GM18909 (cell line): ENCODE measurements around the gene MYB.

Source experiments
- ATAC-seq: cut with Tn5 transposase; IDR thresholded peaks from one replicate; pipeline ENCODE4 v1.9.1; 2021; ENCODE audit warnings: mild to moderate bottlenecking; ENCODE audit not compliant: unreplicated experiment, poor library complexity

Gene MYB

GRCh38 chr6:135183532-135184440 lies 2.7 kb downstream of the MYB start:
- peak; percentile 35 for ATAC-seq

- ATAC-seq = no peak
Observed at GRCh38 chr6:135185483-135185882, 4.4 kb downstream of the MYB start.

- ATAC-seq = no peak
Observed at GRCh38 chr6:135186255-135186654, 5.1 kb downstream of the MYB start.

GRCh38 chr6:135187372-135187771 lies 6.3 kb downstream of the MYB start:
- no peak for ATAC-seq

- ATAC-seq = no peak
Observed at GRCh38 chr6:135188718-135189117, 7.6 kb downstream of the MYB start.

- no peak for ATAC-seq
Observed at GRCh38 chr6:135189344-135189743, 8.2 kb downstream of the MYB start.

- ATAC-seq = no peak
Observed at GRCh38 chr6:135191508-135192255, 10.6 kb downstream of the MYB start.

- no peak for ATAC-seq
Observed at GRCh38 chr6:135192256-135193174, 11.4 kb downstream of the MYB start.

GRCh38 chr6:135193221-135193620 lies 12.1 kb downstream of the MYB start:
- no peak for ATAC-seq

- no peak for ATAC-seq
Observed at GRCh38 chr6:135195041-135195440, 13.9 kb downstream of the MYB start.

- ATAC-seq = no peak
Observed at GRCh38 chr6:135195522-135195921, 14.4 kb downstream of the MYB start.

GRCh38 chr6:135196739-135197510 lies 15.8 kb downstream of the MYB start:
- ATAC-seq = no peak

GRCh38 chr6:135202836-135203235 lies 21.7 kb downstream of the MYB start:
- ATAC-seq = no peak

GRCh38 chr6:135204951-135205350 lies 23.8 kb downstream of the MYB start:
- no peak for ATAC-seq

- no peak for ATAC-seq
Observed at GRCh38 chr6:135209803-135210202, 28.7 kb downstream of the MYB start.

GRCh38 chr6:135210632-135211305 lies 29.7 kb downstream of the MYB start:
- ATAC-seq = no peak

GRCh38 chr6:135211306-135211702 lies 30.2 kb downstream of the MYB start:
- ATAC-seq = no peak

- ATAC-seq = no peak
Observed at GRCh38 chr6:135212020-135212806, 31.1 kb downstream of the MYB start.
